Neuronal stem cell (in vitro differentiated cells): ENCODE data around the gene LGALS3BP.

Source experiments
- DNase-seq: peaks from one replicate; pipeline ENCODE4 v3.0.0-alpha.2; 2013; ENCODE audit warnings: low spot score
- H2AFZ ChIP-seq: one replicate; pipeline ENCODE4 v1.6.1; 2013; ENCODE audit warnings: mild to moderate bottlenecking, low read length, inconsistent platforms
- H2AK5ac ChIP-seq: 2 replicates; pipeline ENCODE4 v1.6.1; 2013; ENCODE audit warnings: low read depth, mild to moderate bottlenecking, inconsistent platforms, low read length, moderate library complexity, mixed read lengths
- H2BK120ac ChIP-seq: 2 replicates; pipeline ENCODE4 v1.6.1; 2013; ENCODE audit warnings: low read depth, mild to moderate bottlenecking, inconsistent platforms, low read length, moderate library complexity, mixed read lengths
- H2BK12ac ChIP-seq: one replicate; pipeline ENCODE4 v1.6.1; 2013; ENCODE audit warnings: low read length, inconsistent platforms
- H2BK15ac ChIP-seq: 2 replicates; pipeline ENCODE4 v1.6.1; 2013; ENCODE audit warnings: mild to moderate bottlenecking, low read length, inconsistent platforms, mixed read lengths
- H2BK5ac ChIP-seq: one replicate; pipeline ENCODE4 v1.6.1; 2013; ENCODE audit warnings: inconsistent platforms, mild to moderate bottlenecking, low read length, moderate library complexity
- H3K14ac ChIP-seq: one replicate; pipeline ENCODE4 v1.6.1; 2013; ENCODE audit warnings: low read length, inconsistent platforms
- H3K18ac ChIP-seq: 2 replicates; pipeline ENCODE4 v1.6.1; 2013; ENCODE audit warnings: low read length, inconsistent platforms
- H3K23ac ChIP-seq: 2 replicates; pipeline ENCODE4 v1.6.1; 2013; ENCODE audit warnings: low read depth, mild to moderate bottlenecking, mixed read lengths, low read length, inconsistent platforms; ENCODE audit not compliant: poor library complexity
- H3K27ac ChIP-seq: replicated peaks from 3 replicates; pipeline ENCODE4 v1.5.1; 2013; ENCODE audit warnings: low read length, inconsistent platforms
- H3K27me3 ChIP-seq, 3 experiments: 2 replicates each; pipeline ENCODE4 v1.6.1; 2013; ENCODE audit warnings: low read length in 3 of 3, mild to moderate bottlenecking in 2 of 3, inconsistent platforms in 1 of 3, low read depth in 1 of 3, mixed read lengths in 1 of 3, moderate library complexity in 1 of 3; ENCODE audit not compliant: control insufficient read depth in 3 of 3, insufficient read depth in 3 of 3
- H3K36me3 ChIP-seq, 2 donors: replicated peaks in 1 of 2; 2 replicates each; pipeline ENCODE4 v1.6.1; 2013; ENCODE audit warnings: low read length in 2 of 2; ENCODE audit not compliant: control insufficient read depth in 2 of 2, insufficient read depth in 2 of 2
- H3K4ac ChIP-seq: 2 replicates; pipeline ENCODE4 v1.6.1; 2013; ENCODE audit warnings: inconsistent platforms, mild to moderate bottlenecking, low read length, moderate library complexity
- H3K4me1 ChIP-seq, 2 donors: 1 replicate in 1 of 2; 2 replicates in 1 of 2; pipeline ENCODE4 v1.6.1; 2013; ENCODE audit warnings: low read length in 2 of 2, low read depth in 1 of 2; ENCODE audit not compliant: control insufficient read depth in 2 of 2, insufficient read depth in 1 of 2
- H3K4me2 ChIP-seq: one replicate; pipeline ENCODE4 v1.6.1; 2013; ENCODE audit warnings: mild to moderate bottlenecking, low read length, inconsistent platforms; ENCODE audit not compliant: insufficient read depth, poor library complexity, severe bottlenecking
- H3K4me3 ChIP-seq, 2 donors: 2 replicates each; pipeline ENCODE4 v1.5.1; 2013; ENCODE audit warnings: low read length in 2 of 2, mild to moderate bottlenecking in 2 of 2, inconsistent platforms in 1 of 2, moderate library complexity in 1 of 2
- H3K79me1 ChIP-seq: one replicate; pipeline ENCODE4 v1.6.1; 2013; ENCODE audit warnings: low read depth, mild to moderate bottlenecking, inconsistent platforms, low read length, moderate library complexity
- H3K9ac ChIP-seq: one replicate; pipeline ENCODE4 v1.6.1; 2013; ENCODE audit warnings: mild to moderate bottlenecking, low read depth, low read length, inconsistent platforms; ENCODE audit not compliant: poor library complexity
- H3K9me3 ChIP-seq, 2 donors: replicated peaks in 1 of 2; 2 replicates each; pipeline versions ENCODE3 to v1.6.1; 2013; ENCODE audit warnings: low read length in 2 of 2, mild to moderate bottlenecking in 2 of 2, inconsistent platforms in 1 of 2, low read depth in 1 of 2, mixed read lengths in 1 of 2, moderate library complexity in 1 of 2; ENCODE audit not compliant: control insufficient read depth in 2 of 2, insufficient read depth in 1 of 2
- H4K8ac ChIP-seq: one replicate; pipeline ENCODE4 v1.6.1; 2013; ENCODE audit warnings: low read depth, mild to moderate bottlenecking, inconsistent platforms, low read length, moderate library complexity
- H4K91ac ChIP-seq: one replicate; pipeline ENCODE4 v1.6.1; 2013; ENCODE audit warnings: low read length, low read depth, mild to moderate bottlenecking, inconsistent platforms; ENCODE audit not compliant: poor library complexity
- WGBS, 2 donors: extraction: QIAGEN DNeasy Blood & Tissue Kit; methylation state at CpG; one replicate each; pipeline ENCODE4 v1.1.7; 2013; ENCODE audit warnings: missing lambda C conversion rate in 2 of 2, mixed read lengths in 1 of 2; ENCODE audit not compliant: insufficient read length in 2 of 2, insufficient replicate concordance in 1 of 2; ENCODE audit errors: extremely low coverage in 2 of 2; 5-methylcytosine and 5-hydroxymethylcytosine counted together

The LGALS3BP gene

GRCh38 chr17:78952706-78953105 lies 27.0 kb downstream of the LGALS3BP start:
- no CpG with 5 or more reads among the region's 10 CpGs for WGBS, 2 donors
- Histone ChIP-seq H3K36me3 (no peaks in the 10 kb centered on the region), H3K27ac (no peak overlapping the region), H2BK120ac (no peak overlapping the region), H3K4me1 (peaks cover 8 to 34% of the 10 kb centered on the region in 2 donors), H3K14ac (no peak overlapping the region), H3K79me1 (no peaks in the 10 kb centered on the region), H3K18ac (peak overlapping the region; percentile 38), H3K9ac (no peak overlapping the region), H2BK15ac (peak overlapping the region; percentile 84), H4K91ac (no peak overlapping the region), H3K9me3 (peaks cover 5 to 12% of the 10 kb centered on the region in 2 donors), H3K4me3 (no peak overlapping the region), H3K4me2 (peak overlapping the region; percentile 4), H2BK12ac (peak overlapping the region; percentile 41), H3K27me3 (no peaks in the 10 kb centered on the region), H2BK5ac (peak overlapping the region; percentile 66), H2AFZ (no peak overlapping the region), H3K23ac (no peak overlapping the region), H2AK5ac (peak overlapping the region; percentile 88), H3K4ac (no peak overlapping the region), H4K8ac (no peak overlapping the region)
- no peak for DNase-seq

GRCh38 chr17:78951967-78952551 lies 27.7 kb downstream of the LGALS3BP start:
- Histone ChIP-seq H2BK120ac (peak overlapping the region; percentile 42), H3K9me3 (peaks cover 5 to 12% of the 10 kb centered on the region in 2 donors), H4K91ac (no peak overlapping the region), H3K27me3 (no peaks in the 10 kb centered on the region), H3K4ac (no peak overlapping the region), H2BK12ac (no peak overlapping the region), H4K8ac (no peak overlapping the region), H2AK5ac (peak overlapping the region; percentile 88), H3K18ac (peak overlapping the region; percentile 46), H3K36me3 (no peaks in the 10 kb centered on the region), H3K4me1 (peaks cover 8 to 30% of the 10 kb centered on the region in 2 donors), H3K4me2 (no peak overlapping the region), H3K4me3 (no peak overlapping the region), H2AFZ (peak overlapping the region; percentile 78), H3K9ac (no peak overlapping the region), H3K27ac (no peak overlapping the region), H3K14ac (no peak overlapping the region), H2BK5ac (no peak overlapping the region), H3K23ac (no peak overlapping the region), H3K79me1 (no peaks in the 10 kb centered on the region), H2BK15ac (peak overlapping the region; percentile 84)
- no CpG with 5 or more reads among the region's 12 CpGs for WGBS, 2 donors
- DNase-seq: no peak

GRCh38 chr17:78950870-78951269 lies 28.9 kb downstream of the LGALS3BP start:
- Histone ChIP-seq H2BK12ac (no peak overlapping the region), H2AK5ac (no peak overlapping the region), H3K23ac (no peak overlapping the region), H4K91ac (no peak overlapping the region), H2BK15ac (no peak overlapping the region), H3K14ac (no peak overlapping the region), H3K4ac (no peak overlapping the region), H3K27me3 (no peaks in the 10 kb centered on the region), H3K79me1 (no peaks in the 10 kb centered on the region), H3K18ac (no peak overlapping the region), H2BK120ac (no peak overlapping the region), H2BK5ac (no peak overlapping the region), H3K4me2 (no peak overlapping the region), H3K27ac (no peak overlapping the region), H4K8ac (no peak overlapping the region), H3K4me3 (no peak overlapping the region), H3K4me1 (peaks cover 8 to 29% of the 10 kb centered on the region in 2 donors), H2AFZ (no peak overlapping the region), H3K9ac (no peak overlapping the region), H3K36me3 (no peaks in the 10 kb centered on the region), H3K9me3 (peaks cover 5 to 12% of the 10 kb centered on the region in 2 donors)
- no peak for DNase-seq
- WGBS, 2 donors: no CpG with 5 or more reads among the region's 2 CpGs

GRCh38 chr17:78947235-78948149 lies 32.2 kb downstream of the LGALS3BP start:
- H3K4ac ChIP-seq: no peak overlapping the region
- H3K14ac ChIP-seq: no peak overlapping the region
- no peak overlapping the region for H2BK120ac ChIP-seq
- H3K4me2 ChIP-seq: no peak overlapping the region
- H3K18ac ChIP-seq: no peak overlapping the region
- H3K4me3 ChIP-seq: no peak overlapping the region
- H3K36me3 ChIP-seq: no peaks in the 10 kb centered on the region
- no peak overlapping the region for H4K8ac ChIP-seq
- no peak overlapping the region for H3K9ac ChIP-seq
- peaks cover 0 to 11% (median 0%) of the 10 kb centered on the region in 3 experiments for H3K27me3 ChIP-seq
- H3K27ac ChIP-seq: no peak overlapping the region
- peak overlapping the region; percentile 34 for H2AFZ ChIP-seq
- H3K79me1 ChIP-seq: no peaks in the 10 kb centered on the region
- H4K91ac ChIP-seq: no peak overlapping the region
- no peak overlapping the region for H2AK5ac ChIP-seq
- peak overlapping the region; percentile 37 for H3K23ac ChIP-seq
- peaks cover 7 to 9% of the 10 kb centered on the region in 2 donors for H3K9me3 ChIP-seq
- no peak overlapping the region for H2BK5ac ChIP-seq
- no CpG with 5 or more reads among the region's 18 CpGs for WGBS, 2 donors
- no peak overlapping the region for H2BK15ac ChIP-seq
- H3K4me1 ChIP-seq: peaks cover 0 to 11% of the 10 kb centered on the region in 2 donors
- no peak overlapping the region for H2BK12ac ChIP-seq
- no peak for DNase-seq
